Fibroblast of skin of right biceps (primary cell): ENCODE measurements around the gene GINS2.

Source experiments
- DNase-seq: peaks from one replicate; pipeline ENCODE4 v3.0.0-alpha.2; 2013

Gene GINS2

DNA sequence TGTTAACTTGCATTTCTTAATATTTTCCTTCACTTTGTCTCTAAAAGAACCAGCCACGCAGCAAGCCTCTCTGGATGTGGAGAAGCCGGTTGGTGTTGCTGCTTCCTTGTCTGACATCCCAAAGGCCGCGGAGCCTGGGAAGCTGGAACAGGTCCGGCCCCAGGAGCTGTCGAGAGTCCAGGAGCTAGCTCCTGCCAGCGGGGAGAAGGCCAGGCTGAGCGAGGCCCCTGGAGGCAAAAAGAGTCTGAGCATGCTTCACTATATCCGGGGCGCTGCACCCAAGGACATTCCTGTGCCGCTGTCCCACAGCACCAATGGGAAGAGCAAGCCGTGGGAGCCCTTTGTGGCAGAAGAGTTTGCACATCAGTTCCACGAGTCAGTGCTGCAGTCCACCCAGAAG is 22.8 kb downstream of the GINS2 start:
- no peak for DNase-seq

DNA sequence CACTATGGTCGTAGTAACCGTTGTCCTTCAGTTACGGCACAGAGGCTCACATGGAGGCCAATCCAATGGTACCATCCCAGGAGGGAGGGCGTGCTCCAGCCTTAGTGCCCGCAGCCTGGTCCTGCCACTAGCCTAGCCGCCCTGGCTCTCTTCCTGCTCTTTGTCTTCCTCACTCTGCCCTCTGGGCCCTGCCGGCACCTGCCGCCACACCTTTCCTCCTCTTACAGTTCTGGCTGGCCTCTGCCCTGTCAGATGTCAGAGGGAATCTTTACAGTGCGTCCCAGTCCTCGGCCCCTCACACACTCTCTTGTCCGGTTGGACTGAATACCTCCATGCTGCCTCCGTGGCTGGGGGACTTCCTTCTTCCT is 23.4 kb downstream of the GINS2 start:
- no peak for DNase-seq

DNA sequence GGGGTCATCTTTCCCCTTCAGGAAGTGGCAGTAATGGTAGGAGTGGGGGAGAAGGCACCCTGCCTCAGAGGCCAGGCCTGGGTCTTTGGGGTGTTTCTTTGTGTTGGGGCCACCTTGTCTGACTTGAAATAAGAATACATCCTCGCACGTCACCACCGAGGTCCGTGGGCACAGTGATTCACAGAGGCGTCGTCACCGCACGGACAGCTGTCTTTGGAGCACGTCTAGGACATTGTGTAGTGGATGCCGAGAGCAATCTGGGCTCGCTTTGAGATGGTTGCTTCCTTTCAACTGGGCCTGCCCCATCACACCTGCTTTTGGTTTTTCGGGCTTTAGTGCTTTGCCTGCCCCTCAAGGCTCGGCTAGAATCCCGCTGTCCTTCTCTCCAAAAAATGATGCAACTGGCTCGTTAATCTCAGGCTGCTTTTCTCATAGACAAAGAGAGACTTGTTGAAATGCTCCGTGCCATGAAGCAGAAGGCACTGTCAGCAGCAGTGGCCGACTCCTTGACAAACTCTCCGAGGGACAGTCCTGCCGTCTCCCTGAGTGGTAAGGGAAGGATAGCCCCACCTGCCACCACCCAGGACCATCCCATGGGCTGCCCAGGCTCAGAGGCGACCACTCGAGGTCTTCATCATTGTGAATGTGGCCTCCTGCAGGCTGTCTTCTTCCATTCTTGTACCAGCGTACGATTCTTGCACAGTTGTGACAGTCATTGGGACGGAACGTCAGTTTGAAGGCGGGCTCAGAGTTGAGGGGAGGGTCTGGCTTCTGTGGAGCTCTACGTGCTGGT is 24.0 kb downstream of the GINS2 start:
- DNase-seq = no peak

DNA sequence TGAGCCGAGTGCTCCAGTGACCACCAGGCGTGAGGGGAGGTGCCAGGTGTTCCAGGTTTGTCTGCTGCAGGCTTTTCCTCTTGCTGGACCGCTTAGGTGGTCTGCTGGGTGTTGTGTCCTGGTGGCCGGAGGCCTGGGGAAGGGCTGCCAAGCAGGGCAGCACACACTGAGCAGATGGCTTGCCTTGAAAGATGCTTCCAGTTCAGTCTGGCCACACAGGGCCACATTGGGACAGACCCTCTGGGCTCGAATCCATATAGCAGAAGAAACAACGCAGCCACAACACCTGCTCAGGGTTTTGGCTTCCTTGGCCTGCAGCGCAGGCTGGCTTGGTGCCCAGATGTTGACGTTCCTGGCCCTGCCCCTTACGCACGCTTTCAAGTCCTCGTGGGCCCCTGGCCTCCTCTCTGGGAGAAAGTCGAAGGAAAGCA is 24.8 kb downstream of the GINS2 start:
- DNase-seq = no peak

DNA sequence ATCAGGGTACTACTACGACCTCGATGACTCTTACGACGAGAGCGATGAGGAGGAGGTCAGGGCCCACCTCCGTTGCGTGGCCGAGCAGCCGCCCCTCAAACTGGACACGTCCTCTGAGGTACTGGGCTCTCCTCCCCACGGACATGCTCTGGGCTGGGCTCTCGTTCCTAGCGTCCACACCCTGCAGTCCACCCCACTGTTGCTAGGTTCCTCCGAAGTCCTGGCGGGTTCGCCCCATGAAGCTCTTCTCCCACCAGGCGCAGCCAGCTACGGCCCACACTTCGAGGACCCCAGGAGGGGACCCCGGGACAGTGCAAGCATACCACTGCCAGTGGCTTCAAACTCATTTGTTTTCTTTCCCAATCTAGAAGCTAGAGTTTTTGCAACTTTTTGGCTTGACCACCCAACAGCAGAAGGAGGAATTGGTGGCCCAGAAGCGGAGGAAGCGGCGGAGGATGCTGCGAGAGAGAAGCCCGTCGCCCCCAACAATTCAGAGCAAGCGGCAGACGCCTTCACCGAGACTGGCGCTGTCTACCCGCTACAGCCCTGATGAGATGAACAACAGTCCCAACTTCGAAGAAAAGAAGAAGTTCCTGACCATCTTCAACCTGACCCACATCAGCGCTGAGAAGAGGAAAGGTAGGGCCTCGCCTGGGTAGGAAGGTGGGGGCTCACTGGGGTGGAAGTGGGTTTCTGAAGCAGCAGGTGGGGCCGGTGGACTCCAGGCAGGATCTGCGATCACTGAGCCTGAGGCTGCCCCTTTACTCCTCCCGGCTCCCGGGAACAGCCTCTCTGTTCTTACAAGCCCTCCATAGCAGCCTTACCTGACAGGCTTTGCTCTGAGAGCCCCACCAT is 25.6 kb downstream of the GINS2 start:
- no peak for DNase-seq

DNA sequence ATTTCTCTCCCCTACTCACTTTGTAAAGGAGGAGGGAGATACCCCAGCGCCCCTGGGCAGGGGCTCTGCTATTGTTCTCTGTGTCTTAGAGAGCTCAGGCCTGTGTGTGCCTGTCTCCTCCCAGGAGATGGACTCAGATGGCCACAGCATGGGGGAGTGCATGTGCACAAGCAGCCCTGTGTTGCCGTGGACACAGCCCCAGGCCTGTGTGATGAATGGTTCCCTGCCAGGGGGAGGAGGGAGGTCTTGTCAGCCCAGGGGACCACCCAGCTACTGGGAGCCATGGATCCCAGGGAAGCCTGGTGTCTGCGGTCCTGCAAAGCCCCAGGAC is 26.3 kb downstream of the GINS2 start:
- no peak for DNase-seq

DNA sequence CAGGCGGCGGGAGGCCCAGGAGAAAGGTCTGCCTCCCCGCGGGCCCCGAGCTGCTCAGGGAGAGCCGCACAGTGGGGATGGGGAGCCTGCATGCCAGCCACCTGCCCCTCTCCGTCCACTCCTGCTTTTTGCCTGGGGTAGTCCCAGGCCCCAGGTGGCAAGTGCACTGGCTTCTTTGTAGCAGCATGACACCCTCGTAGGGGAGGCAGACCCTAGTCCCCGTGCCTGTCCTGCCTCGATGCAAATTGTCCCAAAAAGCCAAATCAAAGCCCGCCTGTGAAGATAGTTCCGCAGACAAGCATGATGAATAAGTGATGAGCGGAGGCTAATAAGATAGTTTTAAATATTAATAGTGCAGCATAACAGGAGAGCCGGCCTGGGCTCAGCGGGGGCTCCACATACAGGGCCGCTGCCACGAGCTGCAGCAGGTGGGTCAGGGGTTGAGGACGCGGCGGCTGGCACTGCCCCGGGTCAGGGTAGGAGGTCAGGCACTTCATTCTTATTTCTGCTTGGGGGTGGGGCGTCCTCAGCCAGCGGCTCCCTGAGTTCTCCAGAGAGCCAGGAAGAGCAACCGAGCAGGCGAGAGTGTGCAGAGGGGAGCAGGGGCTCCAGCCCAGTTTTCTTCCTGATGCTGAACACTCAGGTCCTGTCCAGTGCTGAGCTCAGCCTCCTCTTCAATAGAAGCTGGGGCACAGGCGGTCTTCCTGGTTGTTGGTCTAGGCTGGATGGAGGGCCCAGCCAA is 26.8 kb downstream of the GINS2 start:
- DNase-seq = no peak

DNA sequence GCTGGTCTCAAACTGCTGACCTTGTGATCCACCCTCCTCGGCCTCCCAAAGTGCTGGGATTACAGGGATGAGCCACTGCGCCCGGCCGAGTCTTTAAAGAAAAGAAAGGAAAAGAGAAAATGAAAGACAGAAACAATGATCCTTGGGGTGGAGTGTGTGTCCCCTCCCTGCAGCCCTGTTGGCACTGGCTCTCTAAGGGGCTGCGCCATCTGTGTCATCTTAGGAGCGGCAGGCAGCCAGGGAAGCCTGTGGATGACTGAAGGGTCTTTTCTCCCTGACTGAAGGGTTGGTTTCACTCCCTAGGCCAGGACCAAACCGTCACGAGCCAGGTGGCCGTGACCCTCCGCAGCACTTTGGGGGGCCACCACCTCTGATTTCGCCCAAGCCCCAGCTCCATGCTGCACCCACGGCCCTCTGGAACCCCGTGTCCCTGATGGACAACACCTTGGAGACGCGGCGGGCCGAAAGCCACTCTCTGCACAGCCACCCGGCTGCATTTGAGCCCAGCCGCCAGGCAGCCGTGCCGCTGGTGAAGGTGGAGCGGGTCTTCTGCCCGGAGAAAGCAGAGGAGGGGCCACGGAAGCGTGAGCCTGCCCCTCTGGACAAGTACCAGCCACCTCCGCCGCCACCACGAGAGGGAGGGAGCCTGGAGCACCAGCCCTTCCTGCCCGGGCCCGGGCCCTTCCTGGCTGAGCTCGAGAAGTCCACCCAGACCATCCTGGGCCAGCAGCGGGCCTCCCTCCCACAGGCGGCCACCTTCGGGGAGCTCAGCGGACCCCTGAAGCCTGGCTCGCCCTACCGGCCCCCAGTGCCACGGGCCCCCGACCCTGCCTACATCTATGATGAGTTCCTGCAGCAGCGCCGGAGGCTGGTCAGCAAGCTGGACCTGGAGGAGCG is 27.7 kb downstream of the GINS2 start:
- no peak for DNase-seq

DNA sequence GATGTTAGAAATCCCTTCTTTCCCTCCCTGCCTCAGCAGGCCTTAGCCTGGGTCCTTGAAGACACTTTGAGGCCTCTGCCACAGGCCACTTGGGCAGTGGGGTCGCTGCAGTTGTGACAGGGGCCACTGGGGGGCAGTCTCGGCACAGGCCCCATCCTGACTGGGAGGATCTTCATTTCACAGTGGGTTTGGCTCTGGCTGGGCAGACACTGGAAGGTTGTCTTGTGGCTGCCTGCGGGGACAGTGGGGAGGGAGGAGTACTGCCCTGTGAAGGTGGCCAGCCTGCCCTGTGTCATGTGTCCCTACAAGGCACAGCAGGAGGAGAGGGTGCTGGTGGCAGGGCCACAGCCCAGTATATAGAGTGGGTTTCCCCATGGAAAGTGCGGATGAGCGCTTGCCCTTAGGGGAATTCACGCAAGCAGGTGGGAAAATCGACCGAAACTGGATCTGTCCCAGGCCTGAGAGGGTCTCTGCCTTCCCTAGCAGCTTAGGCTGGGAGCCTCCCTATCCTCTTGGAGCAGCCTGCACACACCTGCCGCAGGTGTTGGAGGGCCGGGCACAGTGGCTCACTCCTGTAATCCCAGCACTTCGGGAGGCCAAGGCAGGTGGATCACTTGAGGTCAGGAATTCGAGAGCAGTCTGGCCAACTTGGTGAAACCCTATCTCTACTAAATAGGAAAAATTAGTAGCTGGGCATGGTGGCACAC is 28.8 kb downstream of the GINS2 start:
- DNase-seq = peak; percentile 38

DNA sequence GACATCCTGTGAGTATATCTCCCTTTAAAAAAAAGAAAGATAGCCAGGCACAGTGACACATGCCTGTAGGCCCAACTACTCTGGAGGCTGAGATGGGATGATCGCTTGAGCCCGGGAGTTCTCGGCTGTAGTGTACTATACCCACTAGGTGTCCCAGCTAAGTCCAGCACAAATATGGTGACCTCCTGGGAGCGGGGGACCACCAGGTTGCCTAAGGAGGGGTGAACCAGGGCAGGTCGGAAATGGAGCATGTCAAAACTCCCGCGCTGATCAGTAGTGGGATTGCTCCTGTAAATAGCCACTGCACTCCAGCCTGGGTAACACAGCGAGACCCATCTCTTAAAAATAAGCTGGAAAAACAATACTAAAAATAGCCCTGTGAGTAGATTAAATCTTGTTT is 29.4 kb downstream of the GINS2 start:
- DNase-seq = no peak

DNA sequence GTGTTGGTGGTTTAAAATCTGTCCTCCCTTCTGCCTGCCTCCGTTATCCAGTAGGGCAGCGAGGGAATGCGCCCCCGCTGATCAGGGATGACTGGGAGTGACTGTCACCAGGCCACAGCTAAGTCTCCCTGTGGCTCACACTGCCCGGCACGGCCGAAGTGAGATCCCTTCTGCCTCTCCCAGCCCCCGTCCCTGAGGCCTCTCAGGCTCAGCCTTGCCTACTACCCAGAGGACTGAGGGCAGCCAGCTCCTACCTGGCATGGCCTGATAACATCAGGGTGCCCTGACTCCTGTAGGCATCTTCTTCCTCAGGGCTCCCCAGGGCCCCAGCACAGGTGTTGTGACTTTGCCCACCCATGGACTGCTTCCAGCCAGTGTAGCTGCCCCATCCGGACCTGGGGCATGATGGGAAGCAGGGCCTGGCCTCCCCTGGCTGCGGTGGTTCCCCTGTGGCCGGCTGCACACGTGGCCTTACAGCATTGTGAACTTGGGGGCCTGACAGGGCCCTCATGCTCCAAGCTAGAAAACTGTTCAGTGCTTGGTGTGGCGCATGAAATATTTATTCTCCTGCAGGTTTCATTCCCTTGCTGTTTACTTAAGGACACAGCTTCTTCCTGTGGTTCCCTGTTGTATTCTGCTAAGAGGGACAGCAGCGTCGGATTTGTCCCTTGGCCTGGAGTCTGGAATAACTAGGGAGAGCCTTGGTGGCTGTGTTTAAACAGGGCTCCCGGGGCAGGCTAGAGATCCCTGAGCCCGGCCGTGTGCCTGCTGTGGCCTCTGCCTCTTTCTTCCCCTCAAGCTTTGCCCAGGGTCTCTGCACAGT is 30.0 kb downstream of the GINS2 start:
- DNase-seq = no peak

DNA sequence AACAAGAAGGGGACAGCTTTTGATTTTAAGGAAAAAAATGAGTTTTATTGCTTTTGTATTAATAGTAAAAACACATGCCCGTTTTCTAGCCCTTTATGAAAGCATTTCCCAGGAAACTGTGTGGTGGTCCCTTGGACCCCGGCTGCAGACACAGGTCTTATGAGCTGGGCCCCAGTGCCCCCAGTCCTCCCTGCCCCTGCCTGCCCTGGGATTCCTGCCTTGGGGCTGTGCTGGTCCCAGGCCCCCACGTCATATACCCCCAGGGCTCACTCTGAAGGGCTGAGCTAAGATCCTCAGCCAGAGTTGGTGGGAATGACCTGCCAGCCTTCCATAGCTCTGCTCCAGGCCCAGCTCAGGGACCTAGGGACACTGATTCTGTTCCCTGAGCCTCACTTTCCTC is 30.8 kb downstream of the GINS2 start:
- DNase-seq = no peak

DNA sequence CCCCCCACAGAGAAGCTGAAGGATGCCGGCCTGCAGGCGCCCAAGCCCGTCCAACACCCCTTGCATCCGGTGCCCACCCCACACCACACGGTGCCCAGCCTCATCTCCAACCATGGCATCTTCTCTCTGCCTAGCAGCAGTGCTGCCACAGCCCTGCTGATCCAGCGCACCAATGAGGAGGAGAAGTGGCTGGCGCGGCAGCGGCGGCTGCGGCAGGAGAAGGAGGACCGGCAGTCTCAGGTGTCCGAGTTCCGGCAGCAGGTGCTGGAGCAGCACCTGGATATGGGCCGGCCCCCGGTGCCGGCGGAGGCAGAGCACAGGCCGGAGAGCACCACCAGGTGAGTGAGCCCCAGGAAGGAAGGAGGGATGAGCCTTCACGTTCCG is 31.5 kb downstream of the GINS2 start:
- no peak for DNase-seq

DNA sequence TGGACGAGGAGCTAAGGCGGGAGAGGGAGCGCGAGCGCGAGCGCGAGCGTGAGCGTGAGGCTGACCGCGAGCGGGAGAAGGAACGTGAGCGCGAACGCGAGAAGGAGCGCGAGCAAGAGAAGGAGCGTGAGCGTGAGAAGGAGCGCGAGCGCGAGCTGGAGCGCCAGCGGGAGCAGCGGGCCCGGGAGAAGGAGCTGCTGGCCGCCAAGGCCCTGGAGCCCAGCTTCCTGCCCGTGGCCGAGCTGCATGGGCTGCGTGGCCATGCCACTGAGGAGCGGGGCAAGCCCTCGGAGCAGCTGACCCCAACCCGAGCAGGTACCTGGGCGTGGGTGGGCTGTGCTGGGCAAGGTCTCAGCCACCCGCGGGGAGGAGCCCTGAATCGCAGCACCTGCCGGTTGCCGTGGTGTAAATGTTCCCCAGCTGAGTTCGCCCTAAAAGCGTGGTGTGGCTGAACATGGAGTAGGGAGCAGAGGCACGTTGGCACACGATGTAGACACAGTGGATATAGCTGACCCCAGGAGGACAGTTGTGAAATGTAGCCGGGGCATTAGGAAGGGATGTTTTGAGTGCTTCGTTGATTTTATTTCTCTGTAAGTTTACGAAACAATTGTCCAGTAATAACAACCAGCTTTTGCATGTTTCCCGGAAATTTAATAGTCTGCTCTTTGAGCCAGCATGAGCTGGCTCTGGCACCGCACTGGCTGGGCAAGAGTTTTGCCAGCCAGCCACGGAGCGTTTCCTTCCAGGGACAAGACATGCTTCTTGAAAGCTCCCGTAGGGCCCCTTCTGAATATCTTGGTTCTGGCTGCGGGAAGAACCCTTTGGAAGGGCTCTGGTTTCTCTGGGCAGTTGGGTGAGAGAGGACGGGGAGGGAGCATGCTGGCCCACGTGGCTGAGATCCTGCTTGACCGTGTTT is 32.1 kb downstream of the GINS2 start:
- DNase-seq = no peak

DNA sequence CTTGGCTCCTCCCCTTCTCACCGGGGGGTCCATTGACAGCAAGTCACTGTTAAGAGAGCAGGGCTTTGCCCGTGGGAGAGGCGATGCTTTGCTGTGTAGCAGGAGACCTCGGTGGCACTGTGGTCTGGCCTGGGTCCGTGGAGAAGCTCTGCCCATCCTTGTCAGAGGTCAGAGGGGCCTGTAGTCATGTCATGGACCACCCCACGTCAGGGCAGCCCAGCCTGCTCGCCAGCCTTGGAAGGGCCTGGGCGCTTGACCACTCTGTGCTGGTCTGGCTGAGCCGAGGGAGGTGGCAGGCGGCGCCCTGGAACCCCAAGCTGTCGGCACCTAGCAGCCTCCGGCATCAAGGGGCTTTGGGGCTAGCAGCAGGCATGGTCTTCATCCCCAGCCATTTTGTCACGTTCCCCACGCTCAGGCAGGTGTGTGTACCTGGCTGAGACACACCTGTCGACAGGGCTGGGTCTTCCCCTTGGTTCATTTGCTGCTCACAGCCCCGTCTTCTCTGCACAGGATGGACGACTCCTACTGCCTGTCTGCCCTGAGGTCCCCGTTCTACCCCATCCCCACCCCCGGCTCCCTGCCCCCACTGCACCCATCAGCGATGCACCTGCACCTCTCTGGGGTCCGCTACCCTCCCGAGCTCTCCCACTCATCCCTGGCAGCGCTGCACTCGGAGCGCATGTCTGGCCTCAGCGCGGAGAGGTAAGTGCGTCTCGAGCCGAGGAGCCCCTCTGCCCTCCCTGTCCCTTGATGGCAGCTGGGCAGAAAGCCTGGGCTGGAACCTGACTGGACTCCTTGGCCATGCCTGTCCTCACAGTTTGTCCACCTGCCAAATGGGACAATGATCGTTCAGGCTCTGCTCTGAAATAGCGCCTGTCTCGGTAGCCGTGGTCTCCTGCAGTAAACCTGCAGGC is 33.3 kb downstream of the GINS2 start:
- no peak for DNase-seq

DNA sequence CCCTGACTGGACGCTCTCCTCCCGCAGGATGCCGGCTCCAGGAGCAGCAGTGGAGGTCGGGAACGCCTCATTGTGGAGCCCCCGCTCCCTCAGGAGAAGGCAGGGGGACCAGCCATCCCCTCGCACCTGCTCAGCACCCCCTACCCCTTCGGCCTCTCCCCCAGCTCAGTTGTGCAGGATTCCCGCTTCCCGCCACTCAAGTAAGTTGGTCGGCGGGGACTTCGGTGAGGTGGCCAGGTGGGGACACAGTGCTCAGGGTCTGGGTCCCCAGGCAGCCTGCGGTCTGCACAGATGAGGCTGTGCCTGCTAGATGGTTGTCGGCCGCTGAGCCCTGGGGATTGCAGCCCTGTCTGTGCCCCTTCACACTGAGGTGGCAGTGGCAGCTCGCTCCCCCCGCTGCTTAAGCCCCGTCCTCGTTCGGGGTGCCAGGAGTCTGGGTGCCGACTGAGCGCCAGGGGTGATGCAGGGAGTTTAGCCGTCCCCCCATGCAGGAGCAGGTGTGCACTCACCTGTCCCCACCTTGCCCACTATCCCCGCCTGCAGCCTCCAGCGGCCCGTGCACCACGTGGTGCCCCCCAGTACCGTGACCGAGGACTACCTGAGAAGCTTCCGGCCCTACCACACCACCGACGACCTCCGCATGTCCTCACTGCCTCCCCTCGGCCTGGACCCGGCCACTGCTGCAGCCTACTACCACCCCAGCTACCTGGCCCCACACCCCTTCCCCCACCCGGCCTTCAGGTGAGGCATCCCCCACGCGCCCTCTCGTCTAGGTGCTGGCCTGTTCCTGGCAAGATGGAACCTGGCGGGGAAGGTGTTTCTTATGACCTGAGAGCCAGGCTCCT is 34.3 kb downstream of the GINS2 start:
- DNase-seq = no peak

DNA sequence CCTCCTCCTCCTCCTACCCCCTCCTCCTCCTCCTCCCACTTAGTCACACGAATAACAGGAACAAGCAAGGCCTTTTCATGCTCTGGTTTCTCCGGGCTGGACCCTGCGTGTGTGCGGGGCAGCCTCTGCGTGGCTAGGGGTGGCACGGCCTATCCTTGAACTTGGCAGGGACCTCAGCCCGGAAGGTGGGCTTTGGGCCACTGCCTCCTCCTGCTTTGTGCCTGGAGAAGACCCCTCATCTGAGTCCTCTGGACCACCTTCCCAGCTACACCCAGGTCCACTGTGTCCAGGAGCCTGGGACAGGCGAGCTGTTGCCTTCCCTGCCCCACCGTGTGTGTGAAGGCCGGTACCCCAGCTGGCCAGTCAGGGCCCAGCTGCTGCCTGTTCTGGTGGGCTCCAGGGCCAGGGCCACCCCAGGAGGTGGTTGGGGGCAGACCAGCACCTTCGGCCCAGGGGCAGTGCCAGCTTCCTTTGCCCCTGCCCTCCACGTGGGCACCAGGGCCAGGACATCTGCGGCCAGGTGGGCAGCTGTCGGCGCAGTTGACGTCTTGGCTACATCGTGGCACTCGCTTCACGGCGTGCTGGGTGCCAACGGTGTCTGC is 35.4 kb downstream of the GINS2 start:
- no peak for DNase-seq
